ENCODE measurements around the gene GPS1.
"Not testable (repeated sequence)": the region's sequence is repeated elsewhere in the genome, so short reads cannot be mapped to it uniquely, and the experiment has no call there.

Gene GPS1

GRCh38 chr17:82037889-82038195, 13.9 kb upstream of the GPS1 start:
- Histone ChIP-seq H3K9ac (ENCODE audit: low read length) (peak overlapping the region; percentile 92), H4K20me1 (ENCODE audit: low read depth, low read length) (peaks cover 4% of the 10 kb centered on the region; the same call in 1 of the 2 replicates), H3K4me3 (ENCODE audit: insufficient read depth, low read length, poor library complexity, severe bottlenecking) (peak overlapping the region; percentile 42), H3K27me3 (ENCODE audit: low read length) (no peaks in the 10 kb centered on the region), H2AFZ (ENCODE audit: low read depth, low read length, severe bottlenecking) (peak overlapping the region; percentile 87), H3K9me2 (replicated peaks; ENCODE audit: insufficient read depth, low read length) (no peaks in the 10 kb centered on the region), H3K9me3 (ENCODE audit: insufficient read depth, low read length) (no peaks in the 10 kb centered on the region), H3K4me2 (ENCODE audit: low read depth, low read length, poor library complexity, severe bottlenecking) (peak overlapping the region; percentile 96), H3K27ac (ENCODE audit: low read depth, low read length) (no peak overlapping the region), H3K36me3 (ENCODE audit: low read length) (no peaks in the 10 kb centered on the region), H3F3A (ENCODE audit: insufficient read depth) (peaks cover 9% of the 10 kb centered on the region; the same call in 1 of the 2 replicates), H3K79me2 (ENCODE audit: insufficient read depth, low read length) (peaks cover 11% of the 10 kb centered on the region)
- TF ChIP-seq, protein P1, sequence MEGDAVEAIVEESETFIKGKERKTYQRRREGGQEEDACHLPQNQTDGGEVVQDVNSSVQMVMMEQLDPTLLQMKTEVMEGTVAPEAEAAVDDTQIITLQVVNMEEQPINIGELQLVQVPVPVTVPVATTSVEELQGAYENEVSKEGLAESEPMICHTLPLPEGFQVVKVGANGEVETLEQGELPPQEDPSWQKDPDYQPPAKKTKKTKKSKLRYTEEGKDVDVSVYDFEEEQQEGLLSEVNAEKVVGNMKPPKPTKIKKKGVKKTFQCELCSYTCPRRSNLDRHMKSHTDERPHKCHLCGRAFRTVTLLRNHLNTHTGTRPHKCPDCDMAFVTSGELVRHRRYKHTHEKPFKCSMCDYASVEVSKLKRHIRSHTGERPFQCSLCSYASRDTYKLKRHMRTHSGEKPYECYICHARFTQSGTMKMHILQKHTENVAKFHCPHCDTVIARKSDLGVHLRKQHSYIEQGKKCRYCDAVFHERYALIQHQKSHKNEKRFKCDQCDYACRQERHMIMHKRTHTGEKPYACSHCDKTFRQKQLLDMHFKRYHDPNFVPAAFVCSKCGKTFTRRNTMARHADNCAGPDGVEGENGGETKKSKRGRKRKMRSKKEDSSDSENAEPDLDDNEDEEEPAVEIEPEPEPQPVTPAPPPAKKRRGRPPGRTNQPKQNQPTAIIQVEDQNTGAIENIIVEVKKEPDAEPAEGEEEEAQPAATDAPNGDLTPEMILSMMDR (IDR thresholded peaks at IDR 0.05; ENCODE audit: insufficient read depth, low read length, poor library complexity, severe bottlenecking) = no peak
- no peak for TF ChIP-seq EZH2phosphoT487 (conservative IDR thresholded peaks at IDR 0.05; ENCODE audit: low read length)

GRCh38 chr17:82038796-82039409, 12.8 kb upstream of the GPS1 start:
- not testable (repeated sequence) for H4K20me1 ChIP-seq (ENCODE audit: low read depth, low read length); H3K27ac ChIP-seq (ENCODE audit: low read depth, low read length); H3K36me3 ChIP-seq (ENCODE audit: low read length); H3K9me3 ChIP-seq (ENCODE audit: insufficient read depth, low read length); H2AFZ ChIP-seq (ENCODE audit: low read depth, low read length, severe bottlenecking); H3K4me3 ChIP-seq (ENCODE audit: insufficient read depth, low read length, poor library complexity, severe bottlenecking); H3K27me3 ChIP-seq (ENCODE audit: low read length); H3K9ac ChIP-seq (ENCODE audit: low read length); H3K9me2 ChIP-seq (replicated peaks; ENCODE audit: insufficient read depth, low read length); H3F3A ChIP-seq (ENCODE audit: insufficient read depth); H3K4me2 ChIP-seq (ENCODE audit: low read depth, low read length, poor library complexity, severe bottlenecking)
- H3K79me2 ChIP-seq (ENCODE audit: insufficient read depth, low read length) = peaks cover 11% of the 10 kb centered on the region

GRCh38 chr17:82039695-82040299, 11.9 kb upstream of the GPS1 start:
- Histone ChIP-seq H3K9ac (ENCODE audit: low read length) (no peak overlapping the region), H3K9me3 (ENCODE audit: insufficient read depth, low read length) (no peaks in the 10 kb centered on the region), H3F3A (ENCODE audit: insufficient read depth) (peaks cover 8% of the 10 kb centered on the region; the same call in 1 of the 2 replicates), H3K4me3 (ENCODE audit: insufficient read depth, low read length, poor library complexity, severe bottlenecking) (no peak overlapping the region), H3K9me2 (replicated peaks; ENCODE audit: insufficient read depth, low read length) (no peaks in the 10 kb centered on the region), H4K20me1 (ENCODE audit: low read depth, low read length) (peaks cover 4% of the 10 kb centered on the region; the same call in 1 of the 2 replicates), H3K79me2 (ENCODE audit: insufficient read depth, low read length) (peaks cover 11% of the 10 kb centered on the region), H3K27me3 (ENCODE audit: low read length) (no peaks in the 10 kb centered on the region), H2AFZ (ENCODE audit: low read depth, low read length, severe bottlenecking) (no peak overlapping the region), H3K27ac (ENCODE audit: low read depth, low read length) (no peak overlapping the region), H3K36me3 (ENCODE audit: low read length) (no peaks in the 10 kb centered on the region), H3K4me2 (ENCODE audit: low read depth, low read length, poor library complexity, severe bottlenecking) (no peak overlapping the region)
- TF ChIP-seq EZH2phosphoT487 (conservative IDR thresholded peaks at IDR 0.05; ENCODE audit: low read length) = no peak
- TF ChIP-seq, protein P1 (IDR thresholded peaks at IDR 0.05; ENCODE audit: insufficient read depth, low read length, poor library complexity, severe bottlenecking) = no peak

DNA sequence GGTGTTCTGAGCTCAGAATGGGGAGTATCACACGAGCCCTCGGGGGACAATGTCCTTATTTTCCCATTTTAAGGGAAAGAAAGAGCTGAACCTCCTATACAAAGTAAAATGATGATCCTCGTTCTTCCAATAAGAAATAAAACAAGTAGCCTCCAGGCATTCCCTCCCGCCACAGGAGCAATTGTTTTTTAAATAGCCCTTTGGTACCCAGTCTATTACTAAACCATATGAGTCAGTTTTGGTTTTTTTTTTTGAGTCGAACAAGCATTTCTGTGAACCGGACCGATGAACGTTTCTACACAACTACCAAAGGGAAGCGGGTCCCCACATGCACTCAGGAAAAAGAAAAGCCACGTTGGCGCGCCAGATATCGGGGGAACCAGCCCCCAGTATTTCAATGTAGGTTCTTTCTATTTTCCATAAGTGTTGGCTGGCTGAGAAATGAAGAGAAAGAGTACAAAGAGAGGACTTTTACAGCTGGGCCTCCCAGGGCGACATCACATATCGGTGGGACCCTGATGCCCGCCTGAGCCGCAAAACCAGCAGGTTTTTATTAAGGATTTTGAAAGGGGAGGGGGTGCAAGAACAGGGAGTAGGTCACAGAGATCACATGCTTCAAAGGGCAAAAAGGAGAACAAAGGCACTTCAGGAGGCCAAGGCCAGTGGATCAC, 10.4 kb upstream of the GPS1 start:
- Histone ChIP-seq H3F3A (ENCODE audit: insufficient read depth) (no peaks in the 10 kb centered on the region), H3K27me3 (ENCODE audit: low read length) (no peaks in the 10 kb centered on the region), H3K9me3 (ENCODE audit: insufficient read depth, low read length) (no peaks in the 10 kb centered on the region), H4K20me1 (ENCODE audit: low read depth, low read length) (peaks cover 4% of the 10 kb centered on the region; the same call in 1 of the 2 replicates), H3K4me2 (ENCODE audit: low read depth, low read length, poor library complexity, severe bottlenecking) (no peak overlapping the region), H3K9ac (ENCODE audit: low read length) (no peak overlapping the region), H3K27ac (ENCODE audit: low read depth, low read length) (no peak overlapping the region), H3K4me3 (ENCODE audit: insufficient read depth, low read length, poor library complexity, severe bottlenecking) (no peak overlapping the region), H3K79me2 (ENCODE audit: insufficient read depth, low read length) (peaks cover 8% of the 10 kb centered on the region), H3K9me2 (replicated peaks; ENCODE audit: insufficient read depth, low read length) (no peaks in the 10 kb centered on the region), H3K36me3 (ENCODE audit: low read length) (no peaks in the 10 kb centered on the region), H2AFZ (ENCODE audit: low read depth, low read length, severe bottlenecking) (no peak overlapping the region)
- no peak for TF ChIP-seq EZH2phosphoT487 (conservative IDR thresholded peaks at IDR 0.05; ENCODE audit: low read length)
- TF ChIP-seq, protein P1 (IDR thresholded peaks at IDR 0.05; ENCODE audit: insufficient read depth, low read length, poor library complexity, severe bottlenecking) = no peak
